GM12801 (cell line): ENCODE measurements around the gene LGR6.

Experiments
- CTCF ChIP-seq: IDR thresholded peaks from one replicate; pipeline ENCODE4 v1.5.1; 2011; ENCODE audit warnings: control low read depth; ENCODE audit not compliant: insufficient read length; ENCODE audit errors: extremely low read depth

Gene LGR6

GRCh38 chr1:202227997-202228401, 34.4 kb downstream of the LGR6 start:
- no peak for TF ChIP-seq CTCF

GRCh38 chr1:202228484-202229122, 35.0 kb downstream of the LGR6 start:
- no peak for TF ChIP-seq CTCF

GRCh38 chr1:202229376-202229775, 35.8 kb downstream of the LGR6 start:
- no peak for TF ChIP-seq CTCF

- TF ChIP-seq CTCF, result no peak
Measured at GRCh38 chr1:202230061-202230938, 36.7 kb downstream of the LGR6 start.

GRCh38 chr1:202230939-202231645, 37.5 kb downstream of the LGR6 start:
- TF ChIP-seq CTCF, result no peak

- no peak for TF ChIP-seq CTCF
Measured at GRCh38 chr1:202233171-202233570, 39.6 kb downstream of the LGR6 start.

GRCh38 chr1:202233804-202234203, 40.2 kb downstream of the LGR6 start:
- TF ChIP-seq CTCF, result no peak
